Measurements from ENCODE around the gene CDC37.

Gene CDC37

DNA sequence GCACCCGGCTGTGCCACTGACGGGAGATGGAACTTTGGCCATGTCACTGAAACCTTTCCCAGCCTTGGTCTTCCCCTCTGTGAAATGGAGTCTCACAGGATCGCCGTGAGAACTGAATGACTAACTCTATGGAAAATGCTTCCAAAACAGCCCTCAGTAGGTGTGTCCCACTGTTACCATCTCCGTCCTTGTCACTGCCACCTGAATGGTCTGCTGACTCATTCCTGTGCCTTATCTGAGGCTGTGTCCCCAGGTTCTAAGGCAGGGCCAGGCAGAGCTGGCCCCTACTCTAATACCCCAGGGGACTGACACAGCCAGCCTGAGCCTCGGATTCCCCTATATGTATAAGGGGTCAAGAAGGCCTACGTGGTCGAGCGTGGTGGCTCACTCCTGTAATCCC is 4.5 kb downstream of the CDC37 start:
- no peak overlapping the region for H3K27ac ChIP-seq
- TF ChIP-seq, protein P1, sequence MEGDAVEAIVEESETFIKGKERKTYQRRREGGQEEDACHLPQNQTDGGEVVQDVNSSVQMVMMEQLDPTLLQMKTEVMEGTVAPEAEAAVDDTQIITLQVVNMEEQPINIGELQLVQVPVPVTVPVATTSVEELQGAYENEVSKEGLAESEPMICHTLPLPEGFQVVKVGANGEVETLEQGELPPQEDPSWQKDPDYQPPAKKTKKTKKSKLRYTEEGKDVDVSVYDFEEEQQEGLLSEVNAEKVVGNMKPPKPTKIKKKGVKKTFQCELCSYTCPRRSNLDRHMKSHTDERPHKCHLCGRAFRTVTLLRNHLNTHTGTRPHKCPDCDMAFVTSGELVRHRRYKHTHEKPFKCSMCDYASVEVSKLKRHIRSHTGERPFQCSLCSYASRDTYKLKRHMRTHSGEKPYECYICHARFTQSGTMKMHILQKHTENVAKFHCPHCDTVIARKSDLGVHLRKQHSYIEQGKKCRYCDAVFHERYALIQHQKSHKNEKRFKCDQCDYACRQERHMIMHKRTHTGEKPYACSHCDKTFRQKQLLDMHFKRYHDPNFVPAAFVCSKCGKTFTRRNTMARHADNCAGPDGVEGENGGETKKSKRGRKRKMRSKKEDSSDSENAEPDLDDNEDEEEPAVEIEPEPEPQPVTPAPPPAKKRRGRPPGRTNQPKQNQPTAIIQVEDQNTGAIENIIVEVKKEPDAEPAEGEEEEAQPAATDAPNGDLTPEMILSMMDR (conservative IDR thresholded peaks at IDR 0.05): no peak

GRCh38 chr19:10395917-10396316 is 7.4 kb downstream of the CDC37 start:
- TF ChIP-seq, protein P1 (conservative IDR thresholded peaks at IDR 0.05): no peak
- no peak overlapping the region for H3K27ac ChIP-seq

- no peak overlapping the region for H3K27ac ChIP-seq
- TF ChIP-seq, protein P1 (conservative IDR thresholded peaks at IDR 0.05): no peak
These were observed 7.9 kb downstream of the CDC37 start for GRCh38 chr19:10395436-10395835.

DNA sequence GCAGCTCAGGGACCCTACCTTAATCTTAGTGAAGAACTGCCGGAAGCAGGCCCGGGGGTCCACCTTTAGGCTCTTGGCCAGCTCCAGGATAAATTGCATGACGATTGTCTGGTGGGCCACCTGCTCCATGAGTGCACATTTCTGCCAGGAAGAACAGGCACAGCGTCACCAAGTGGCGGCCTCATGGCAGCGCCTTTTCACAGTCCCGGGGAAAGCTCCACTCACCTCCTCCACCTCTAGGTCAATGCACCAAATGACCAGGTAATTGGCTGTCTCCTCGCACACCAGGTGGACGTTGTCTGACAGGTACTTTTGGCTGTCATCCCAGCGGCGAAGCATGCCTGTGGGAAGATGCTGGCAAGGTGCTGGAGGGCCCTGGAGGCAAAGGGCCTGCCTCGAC is 8.3 kb downstream of the CDC37 start:
- no peak overlapping the region for H3K27ac ChIP-seq
- TF ChIP-seq, protein P1 (conservative IDR thresholded peaks at IDR 0.05): no peak

GRCh38 chr19:10393137-10393536 is 10.2 kb downstream of the CDC37 start:
- H3K27ac ChIP-seq: no peak overlapping the region
- TF ChIP-seq, protein P1 (conservative IDR thresholded peaks at IDR 0.05): no peak

GRCh38 chr19:10392120-10392519 is 11.2 kb downstream of the CDC37 start:
- TF ChIP-seq, protein P1 (conservative IDR thresholded peaks at IDR 0.05): no peak

GRCh38 chr19:10390652-10391286 is 12.6 kb downstream of the CDC37 start:
- H3K27ac ChIP-seq: no peak overlapping the region
- TF ChIP-seq, protein P1 (conservative IDR thresholded peaks at IDR 0.05): peak; percentile 81

More at GRCh38 chr19:10392120-10392519, 11.2 kb downstream of the CDC37 start:
- H3K27ac ChIP-seq: no peak overlapping the region

All from VCaP (cell line).